ENCODE data around the gene BLACAT1.

DNA sequence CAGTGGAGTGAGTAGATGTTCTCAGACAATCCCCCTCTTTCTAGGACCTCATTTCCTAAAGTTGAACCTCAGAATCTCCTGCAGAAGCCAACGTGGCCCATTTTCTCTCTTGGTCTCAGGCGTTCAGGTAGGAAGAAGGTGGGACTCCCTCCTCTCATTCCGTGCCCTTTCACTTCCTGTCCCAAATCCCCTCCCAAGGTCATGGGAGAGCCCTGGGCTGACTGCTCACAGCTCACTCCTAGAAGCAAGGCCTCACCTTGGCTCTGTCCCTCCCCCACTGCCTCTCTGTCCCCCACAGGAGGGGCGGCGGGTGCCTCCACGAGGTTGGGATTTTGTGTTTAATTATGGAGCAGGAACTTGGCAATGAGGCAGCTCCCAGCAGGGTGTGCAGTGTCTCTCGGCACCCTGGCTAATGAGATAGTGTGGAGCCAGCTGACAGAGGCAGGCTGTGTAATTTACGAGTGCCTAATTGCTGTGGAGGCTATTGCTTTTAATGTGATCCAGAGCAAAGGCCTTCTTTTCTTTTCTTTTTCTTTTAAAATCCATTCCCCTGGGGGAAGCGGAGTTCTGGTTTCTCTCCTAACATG, 39.5 kb upstream of the BLACAT1 start:
- TF ChIP-seq POLR2A (IDR thresholded peaks at IDR 0.05) = no peak
- TF ChIP-seq, protein P1, sequence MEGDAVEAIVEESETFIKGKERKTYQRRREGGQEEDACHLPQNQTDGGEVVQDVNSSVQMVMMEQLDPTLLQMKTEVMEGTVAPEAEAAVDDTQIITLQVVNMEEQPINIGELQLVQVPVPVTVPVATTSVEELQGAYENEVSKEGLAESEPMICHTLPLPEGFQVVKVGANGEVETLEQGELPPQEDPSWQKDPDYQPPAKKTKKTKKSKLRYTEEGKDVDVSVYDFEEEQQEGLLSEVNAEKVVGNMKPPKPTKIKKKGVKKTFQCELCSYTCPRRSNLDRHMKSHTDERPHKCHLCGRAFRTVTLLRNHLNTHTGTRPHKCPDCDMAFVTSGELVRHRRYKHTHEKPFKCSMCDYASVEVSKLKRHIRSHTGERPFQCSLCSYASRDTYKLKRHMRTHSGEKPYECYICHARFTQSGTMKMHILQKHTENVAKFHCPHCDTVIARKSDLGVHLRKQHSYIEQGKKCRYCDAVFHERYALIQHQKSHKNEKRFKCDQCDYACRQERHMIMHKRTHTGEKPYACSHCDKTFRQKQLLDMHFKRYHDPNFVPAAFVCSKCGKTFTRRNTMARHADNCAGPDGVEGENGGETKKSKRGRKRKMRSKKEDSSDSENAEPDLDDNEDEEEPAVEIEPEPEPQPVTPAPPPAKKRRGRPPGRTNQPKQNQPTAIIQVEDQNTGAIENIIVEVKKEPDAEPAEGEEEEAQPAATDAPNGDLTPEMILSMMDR (IDR thresholded peaks at IDR 0.05) = no peak
- no peak for TF ChIP-seq POLR2AphosphoS5 (IDR thresholded peaks at IDR 0.05)
